ENCODE data around the gene ARL16.

DNA sequence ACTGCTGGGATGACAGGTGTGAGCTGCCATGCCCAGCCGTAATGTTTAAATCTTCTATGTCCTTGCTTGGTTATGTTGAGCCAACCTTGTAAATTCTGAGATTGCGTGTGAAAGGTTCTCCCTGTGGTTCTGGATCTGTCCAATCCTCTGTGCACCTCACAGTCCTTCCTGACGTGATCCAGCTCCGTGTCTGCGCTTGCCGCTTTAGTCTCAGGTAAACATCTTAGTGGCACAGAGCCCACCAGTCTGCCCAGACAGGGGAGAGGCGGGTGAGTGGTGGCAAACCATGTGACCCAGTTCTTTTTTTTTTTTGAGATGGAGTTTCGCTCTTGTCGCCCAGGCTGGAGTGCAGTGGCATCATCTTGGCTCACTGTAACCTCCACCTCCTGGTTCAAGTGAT, 42.4 kb upstream of the ARL16 start:
- TF ChIP-seq, protein P1, sequence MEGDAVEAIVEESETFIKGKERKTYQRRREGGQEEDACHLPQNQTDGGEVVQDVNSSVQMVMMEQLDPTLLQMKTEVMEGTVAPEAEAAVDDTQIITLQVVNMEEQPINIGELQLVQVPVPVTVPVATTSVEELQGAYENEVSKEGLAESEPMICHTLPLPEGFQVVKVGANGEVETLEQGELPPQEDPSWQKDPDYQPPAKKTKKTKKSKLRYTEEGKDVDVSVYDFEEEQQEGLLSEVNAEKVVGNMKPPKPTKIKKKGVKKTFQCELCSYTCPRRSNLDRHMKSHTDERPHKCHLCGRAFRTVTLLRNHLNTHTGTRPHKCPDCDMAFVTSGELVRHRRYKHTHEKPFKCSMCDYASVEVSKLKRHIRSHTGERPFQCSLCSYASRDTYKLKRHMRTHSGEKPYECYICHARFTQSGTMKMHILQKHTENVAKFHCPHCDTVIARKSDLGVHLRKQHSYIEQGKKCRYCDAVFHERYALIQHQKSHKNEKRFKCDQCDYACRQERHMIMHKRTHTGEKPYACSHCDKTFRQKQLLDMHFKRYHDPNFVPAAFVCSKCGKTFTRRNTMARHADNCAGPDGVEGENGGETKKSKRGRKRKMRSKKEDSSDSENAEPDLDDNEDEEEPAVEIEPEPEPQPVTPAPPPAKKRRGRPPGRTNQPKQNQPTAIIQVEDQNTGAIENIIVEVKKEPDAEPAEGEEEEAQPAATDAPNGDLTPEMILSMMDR (conservative IDR thresholded peaks at IDR 0.05) = no peak
- no peak for TF ChIP-seq EZH2 (IDR thresholded peaks at IDR 0.05; ENCODE audit: low read depth)
